Stimulated activated CD4-positive, alpha-beta T cell treated with anti-CD3 and anti-CD28 coated beads, Interleukin-12 subunit alpha, Interleukin-12 subunit beta, amount 100 ng/mL, for 24 hours (primary cell): ENCODE results near the gene BLVRB.

Experiments used
- DNase-seq, 2 experiments: peaks; one replicate each; pipeline ENCODE4 v3.0.0-alpha.2; 2020; ENCODE audit warnings: low read depth in 2 of 2

BLVRB gene

DNA sequence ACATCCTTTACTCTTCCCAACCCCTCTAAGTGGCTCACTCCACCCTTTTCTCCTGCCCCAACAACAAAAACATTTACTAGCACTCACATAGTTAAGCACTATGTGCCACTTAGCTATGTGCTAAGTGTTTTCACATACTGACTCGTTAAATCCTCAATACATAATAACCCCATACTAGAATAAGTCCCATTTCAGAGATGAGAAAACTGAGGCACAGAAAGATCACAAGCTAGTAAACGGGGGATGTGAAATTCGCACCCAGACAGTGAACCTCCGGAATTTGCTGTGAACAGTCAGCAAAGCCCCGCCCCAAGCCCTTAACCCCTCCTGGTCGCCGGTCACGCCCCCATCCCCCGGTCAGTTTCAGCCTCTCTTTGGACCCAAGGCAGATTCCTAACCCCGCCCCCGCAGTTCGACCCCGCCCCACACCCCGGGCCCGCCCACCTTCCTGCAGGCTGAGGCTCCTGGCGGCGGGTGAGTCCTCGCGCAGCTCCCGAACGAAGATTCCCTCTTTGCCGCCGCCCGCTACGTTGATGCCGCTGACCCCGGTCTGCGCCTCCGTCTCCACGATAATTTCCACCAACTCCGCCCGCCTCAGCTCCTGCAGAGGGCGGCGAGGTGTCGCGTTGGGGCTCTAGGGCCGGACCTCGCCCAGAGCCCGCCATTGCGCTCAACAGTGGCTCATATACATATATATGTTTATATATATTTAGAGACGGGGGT, 62.1 kb downstream of the BLVRB start:
- DNase-seq = peak; percentile 53 to 91

DNA sequence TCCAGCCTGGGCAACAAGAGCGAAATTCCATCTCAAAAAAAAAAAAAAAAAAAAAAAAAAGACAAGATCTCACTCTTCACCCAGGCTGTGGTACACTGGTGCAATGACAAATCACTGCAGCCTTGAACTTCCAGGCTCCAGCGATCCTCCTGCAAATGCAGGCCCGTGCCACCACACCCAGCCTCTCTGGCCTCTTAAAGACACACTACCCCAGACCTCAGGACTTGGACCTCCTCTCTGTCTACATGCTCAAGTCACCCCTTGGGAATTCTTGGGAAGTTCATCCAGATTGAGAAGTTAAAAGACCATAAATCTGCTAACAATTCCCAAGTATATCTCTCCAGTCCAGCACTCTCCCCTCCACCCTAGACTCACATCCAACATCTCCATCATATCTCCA, 65.0 kb downstream of the BLVRB start:
- no peak for DNase-seq

DNA sequence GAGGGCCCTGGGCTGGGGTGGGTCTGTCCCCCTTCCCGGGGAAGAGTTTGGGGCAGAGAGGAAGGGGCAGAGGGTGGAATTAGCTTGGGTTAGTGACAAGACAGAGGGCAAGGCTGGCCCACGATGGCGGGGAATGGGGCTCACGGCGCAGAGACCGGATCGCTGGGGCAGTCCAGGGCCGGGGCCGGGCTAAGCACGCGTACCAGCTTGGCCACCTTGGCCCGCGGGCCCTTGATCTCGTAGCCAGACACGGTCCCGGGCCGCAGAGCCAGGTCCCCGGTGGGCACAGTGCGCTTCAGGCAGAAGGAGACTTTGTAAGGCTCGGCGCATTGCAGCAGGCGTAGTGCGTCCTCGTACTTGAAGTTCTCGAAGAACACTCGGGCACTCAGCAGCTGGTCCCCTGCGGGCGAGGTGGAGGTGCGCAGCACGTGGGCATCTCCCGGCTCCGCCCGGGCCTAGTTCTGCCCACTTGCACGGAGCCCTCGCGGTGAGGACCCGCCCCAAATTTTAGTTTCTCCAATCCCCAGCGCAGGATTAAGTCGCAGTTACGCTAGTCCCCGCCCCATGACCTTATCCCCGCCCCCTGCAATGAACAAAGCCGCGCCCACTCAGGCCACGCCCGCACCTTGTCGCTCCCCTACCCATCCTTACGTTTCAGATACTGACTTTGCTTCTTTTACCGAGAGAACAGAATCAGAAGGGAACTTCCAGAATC, 67.0 kb downstream of the BLVRB start:
- peak; percentile 44 to 69 for DNase-seq
